Inflammatory macrophage treated with lipopolysaccharide for 1 hour (primary cell): ENCODE data around the gene SLFN11.
"Not testable (repeated sequence)": the region's sequence is repeated elsewhere in the genome, so short reads cannot be mapped to it uniquely, and the experiment has no call there.

Experiments used
- DNase-seq, 2 donors: peaks; one replicate each; pipeline ENCODE4 v3.0.0-alpha.2; 2020 to 2022

Gene SLFN11, protein sequence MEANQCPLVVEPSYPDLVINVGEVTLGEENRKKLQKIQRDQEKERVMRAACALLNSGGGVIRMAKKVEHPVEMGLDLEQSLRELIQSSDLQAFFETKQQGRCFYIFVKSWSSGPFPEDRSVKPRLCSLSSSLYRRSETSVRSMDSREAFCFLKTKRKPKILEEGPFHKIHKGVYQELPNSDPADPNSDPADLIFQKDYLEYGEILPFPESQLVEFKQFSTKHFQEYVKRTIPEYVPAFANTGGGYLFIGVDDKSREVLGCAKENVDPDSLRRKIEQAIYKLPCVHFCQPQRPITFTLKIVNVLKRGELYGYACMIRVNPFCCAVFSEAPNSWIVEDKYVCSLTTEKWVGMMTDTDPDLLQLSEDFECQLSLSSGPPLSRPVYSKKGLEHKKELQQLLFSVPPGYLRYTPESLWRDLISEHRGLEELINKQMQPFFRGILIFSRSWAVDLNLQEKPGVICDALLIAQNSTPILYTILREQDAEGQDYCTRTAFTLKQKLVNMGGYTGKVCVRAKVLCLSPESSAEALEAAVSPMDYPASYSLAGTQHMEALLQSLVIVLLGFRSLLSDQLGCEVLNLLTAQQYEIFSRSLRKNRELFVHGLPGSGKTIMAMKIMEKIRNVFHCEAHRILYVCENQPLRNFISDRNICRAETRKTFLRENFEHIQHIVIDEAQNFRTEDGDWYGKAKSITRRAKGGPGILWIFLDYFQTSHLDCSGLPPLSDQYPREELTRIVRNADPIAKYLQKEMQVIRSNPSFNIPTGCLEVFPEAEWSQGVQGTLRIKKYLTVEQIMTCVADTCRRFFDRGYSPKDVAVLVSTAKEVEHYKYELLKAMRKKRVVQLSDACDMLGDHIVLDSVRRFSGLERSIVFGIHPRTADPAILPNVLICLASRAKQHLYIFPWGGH

DNA sequence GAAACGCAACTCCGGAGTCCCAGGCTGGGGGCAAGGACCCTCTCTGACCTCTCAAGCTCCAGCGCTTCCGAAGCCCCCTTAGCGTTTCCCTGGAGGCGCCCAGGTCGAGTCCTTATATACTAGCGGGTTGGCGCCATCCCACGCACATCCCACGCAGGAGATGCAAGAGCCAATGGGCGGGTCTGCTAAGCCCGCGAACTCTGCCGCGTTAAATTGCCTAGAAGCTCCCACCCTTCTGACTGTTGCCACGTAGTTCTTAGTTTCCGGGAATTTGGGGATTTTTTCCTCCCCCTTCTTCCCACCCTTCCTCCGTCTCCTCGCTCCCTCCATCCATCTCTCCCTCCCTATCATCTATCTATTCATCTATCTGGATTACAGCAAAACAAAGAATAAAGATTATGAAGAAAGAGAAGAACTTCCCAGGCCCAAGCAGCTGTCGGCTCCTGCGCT lies at the start of gene SLFN11:
TSS of gene SLFN11 (minus strand) at position 88 of the 450 bp plus-strand sequence. CDS start 9,814 bp downstream, outside the sequence.
- peak; percentile 87 to 96 for DNase-seq

DNA sequence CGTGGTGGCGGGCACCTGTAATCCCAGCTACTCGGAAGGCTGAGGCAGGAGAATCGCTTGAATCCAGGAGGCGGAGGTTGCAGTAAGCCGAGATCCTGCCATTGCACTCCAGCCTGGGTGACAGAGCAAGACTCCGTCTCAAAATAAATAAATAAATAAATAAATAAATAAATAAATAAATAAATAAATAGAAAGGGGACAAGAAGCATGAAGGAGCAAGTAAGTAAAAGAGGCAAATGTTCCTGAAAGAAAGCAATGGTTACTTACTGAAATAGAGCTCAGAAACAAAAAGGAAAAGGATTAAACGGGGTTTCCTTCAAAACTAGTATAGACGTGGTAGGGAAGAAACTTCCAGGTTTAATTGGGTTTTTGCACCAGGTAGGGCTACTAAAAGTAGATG lies 47.6 kb upstream of the SLFN11 start:
- not testable (repeated sequence) for DNase-seq

DNA sequence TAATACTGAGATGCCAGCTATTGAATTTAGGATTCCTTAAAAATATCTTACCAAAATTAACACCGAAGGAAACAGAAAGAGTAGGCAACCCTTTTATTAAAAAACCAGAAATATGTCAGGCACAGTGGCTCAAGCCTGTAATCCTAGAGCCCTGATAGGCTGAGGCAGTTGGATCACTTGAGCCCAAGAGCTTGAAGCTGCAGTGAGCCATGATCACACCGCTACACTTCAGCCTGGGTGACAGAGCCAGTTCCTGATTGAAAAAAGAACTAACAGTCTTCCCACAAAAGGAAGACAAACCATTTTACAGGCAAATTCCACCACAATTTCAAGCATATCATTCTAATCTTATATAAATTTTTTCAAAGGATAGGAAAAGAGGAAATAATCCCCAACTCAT lies 43.2 kb upstream of the SLFN11 start:
- DNase-seq: no peak

DNA sequence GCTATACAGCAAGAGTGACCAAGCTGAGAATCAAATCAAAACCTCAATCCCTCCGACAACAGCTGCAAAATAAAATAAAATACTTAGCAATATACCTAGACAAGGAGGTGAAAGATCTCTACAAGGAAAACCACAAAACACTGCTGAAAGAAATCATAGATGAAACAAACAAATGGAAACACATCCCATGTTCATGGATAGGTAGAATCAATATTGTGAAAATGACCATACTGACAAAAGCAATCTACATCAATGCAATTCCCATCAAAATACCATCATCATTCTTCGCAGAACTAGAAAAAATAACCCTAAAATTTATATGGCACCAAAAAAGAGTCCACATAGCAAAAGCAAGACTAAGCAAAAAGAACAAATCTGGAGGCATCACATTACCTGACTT lies 41.3 kb upstream of the SLFN11 start:
- DNase-seq: not testable (repeated sequence)

DNA sequence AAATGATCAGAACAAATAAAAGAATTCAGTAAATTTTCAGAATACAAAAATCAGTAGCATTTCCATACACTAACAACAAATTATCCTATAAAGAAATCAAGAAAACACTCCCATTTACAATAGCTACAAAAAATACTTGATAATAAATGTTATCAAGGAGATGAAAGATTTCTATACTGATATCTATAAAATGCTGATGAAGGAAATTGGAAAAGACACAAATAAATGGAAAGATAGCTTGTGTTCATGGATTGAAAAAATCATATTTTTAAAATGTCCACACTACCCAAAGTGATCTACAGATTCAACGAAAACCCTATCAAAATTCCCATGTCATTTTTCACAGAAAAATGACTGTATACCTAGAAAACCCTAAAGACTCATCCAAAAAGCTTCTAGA lies 40.8 kb upstream of the SLFN11 start:
- DNase-seq: no peak

DNA sequence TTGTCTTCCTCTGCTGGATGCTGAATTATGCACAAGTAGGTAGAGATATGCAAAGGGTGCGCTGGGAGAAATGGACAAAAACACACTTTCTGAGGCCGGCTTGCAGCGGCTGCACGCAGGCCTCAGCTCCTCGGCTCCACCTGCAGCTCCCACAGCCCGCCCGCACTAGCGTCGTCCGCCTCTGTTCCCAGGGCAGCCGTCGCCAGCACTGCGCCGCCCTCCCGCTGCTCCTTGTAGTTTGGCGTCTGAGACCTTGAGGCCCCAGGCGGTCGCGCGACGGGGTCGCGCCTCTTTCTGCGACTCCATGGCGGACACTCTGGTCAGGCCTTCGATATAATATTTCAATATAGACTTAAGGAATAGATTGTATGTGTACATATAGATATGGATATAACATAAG lies 34.1 kb upstream of the SLFN11 start:
- no peak for DNase-seq

DNA sequence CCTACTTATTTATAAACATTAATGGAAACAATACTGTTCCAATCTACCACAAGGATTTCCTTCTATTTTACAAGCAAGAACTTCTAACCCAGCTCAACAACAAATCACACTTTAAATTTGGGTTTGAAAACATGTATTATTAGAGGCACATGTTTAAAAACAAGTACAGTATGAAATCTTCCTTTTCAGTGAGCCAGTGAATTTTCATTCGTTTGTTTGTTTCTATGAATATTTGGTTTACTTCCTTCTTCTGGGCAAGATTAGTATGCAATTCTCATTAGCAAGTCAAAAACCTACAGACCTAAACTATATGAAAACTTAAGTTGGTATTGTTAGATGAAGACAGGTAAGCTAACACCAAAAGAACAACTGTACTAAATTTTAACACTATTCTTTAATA lies 33.1 kb upstream of the SLFN11 start:
- DNase-seq: no peak

DNA sequence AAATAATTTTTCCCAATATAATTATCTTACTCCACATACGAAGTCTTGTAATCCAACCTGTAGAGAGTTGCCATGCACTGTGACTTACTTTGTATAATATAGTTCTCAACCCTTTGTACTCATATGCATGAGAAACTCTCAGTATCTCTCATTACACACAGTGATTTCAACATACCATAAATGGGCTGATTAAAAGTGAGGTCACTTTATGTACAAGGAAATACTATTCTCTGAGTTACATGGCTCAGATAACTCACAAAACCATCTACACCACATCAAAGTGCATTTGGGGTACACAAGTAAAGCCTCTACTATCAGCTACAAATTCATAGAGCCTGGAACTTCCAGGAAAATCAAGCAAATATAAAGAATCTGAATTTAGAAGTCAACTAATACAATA lies 30.9 kb upstream of the SLFN11 start:
- no peak for DNase-seq

DNA sequence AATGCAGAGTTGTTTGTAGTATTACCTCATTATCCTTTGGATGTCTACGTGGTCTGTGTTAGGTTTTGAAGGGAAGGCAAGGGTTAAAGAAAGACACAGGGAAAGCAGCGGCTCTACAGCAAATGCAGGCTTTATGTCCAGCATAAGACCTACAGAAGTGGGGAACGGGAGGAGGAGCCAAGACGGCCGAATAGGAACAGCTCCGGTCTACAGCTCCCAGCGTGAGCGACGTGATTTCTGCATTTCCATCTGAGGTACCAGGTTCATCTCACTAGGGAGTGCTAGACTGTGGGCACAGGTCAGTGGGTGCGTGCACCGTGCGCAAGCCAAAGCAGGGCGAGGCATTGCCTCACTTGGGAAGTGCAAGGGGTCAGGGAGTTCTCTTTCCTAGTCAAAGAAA lies 20.4 kb upstream of the SLFN11 start:
- not testable (repeated sequence) for DNase-seq

DNA sequence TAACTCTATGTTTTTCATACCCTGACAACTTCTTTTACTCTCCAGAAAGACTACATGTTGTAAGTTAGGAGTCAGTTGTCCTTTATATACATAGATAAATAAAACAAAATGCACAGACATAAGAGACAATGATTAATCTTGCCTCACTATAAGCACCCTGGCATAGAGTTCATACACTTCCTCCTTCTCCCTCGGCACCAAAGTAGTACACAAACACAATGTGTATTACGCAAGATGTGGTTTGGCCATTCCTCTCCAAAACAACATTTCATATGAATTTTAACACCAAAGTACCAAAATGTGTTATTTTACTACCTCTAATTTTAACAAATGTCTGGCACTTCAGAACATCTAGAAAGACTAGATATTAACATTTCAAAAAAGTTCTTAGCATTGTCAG lies 17.2 kb upstream of the SLFN11 start:
- DNase-seq: peak; percentile 72 to 73

DNA sequence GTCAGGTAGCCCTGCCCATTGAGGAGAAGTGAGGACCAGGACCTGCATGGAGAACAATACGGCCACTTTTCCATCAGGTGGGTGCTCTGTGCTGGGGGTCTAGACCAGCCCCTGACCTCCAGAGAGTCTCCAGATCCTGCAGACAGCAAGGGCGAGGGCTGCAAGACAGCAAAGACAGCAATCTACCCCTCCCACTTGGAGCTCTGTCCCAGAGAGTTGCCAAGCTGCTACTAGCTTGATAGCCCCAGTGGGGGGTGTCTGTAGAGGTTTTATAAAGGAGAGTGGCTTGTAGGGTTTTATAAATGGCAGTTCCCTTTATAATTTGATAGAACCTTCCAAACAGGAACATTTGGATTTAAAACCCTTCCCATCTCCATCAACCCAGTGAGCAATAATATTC lies 16.7 kb upstream of the SLFN11 start:
- DNase-seq: no peak

DNA sequence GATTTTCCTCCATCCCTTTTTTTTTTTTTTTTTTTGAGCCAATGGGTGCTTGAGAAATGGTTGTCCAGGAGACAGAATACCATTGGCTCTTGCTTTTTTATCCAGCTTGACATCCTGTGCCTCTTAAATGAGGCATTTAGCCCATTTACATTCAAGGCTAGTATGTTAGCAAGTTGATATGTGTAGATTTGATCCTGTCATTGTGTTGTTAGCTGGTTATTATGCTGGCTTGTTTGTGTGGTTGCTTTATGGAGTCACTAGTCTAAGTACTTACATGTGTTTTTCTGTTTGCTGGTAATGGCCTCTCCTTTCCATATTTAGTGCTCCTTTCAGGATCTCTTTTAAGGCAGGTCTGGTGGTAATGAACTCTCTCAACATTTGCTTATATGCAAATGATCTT lies 14.1 kb upstream of the SLFN11 start:
- no peak for DNase-seq

DNA sequence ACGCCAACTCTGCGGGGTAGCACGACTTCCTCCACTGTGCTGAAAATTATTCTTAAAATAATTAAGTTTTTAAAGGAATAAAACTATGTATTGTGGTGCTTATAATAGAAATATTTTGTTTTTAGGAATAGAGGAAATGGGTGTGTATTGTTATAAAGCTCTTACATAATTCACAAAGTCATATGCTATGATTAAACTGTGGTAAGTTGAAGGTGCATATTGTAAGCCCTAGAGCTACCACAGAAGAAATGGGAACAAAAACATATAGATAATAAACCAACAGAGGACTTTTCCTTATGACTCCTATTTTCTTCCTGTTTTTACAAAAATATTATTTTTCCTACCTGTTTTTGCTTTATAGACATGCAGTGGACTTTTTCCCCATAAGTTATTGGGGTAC lies 4.3 kb upstream of the SLFN11 start:
- peak; percentile 33 to 43 for DNase-seq

DNA sequence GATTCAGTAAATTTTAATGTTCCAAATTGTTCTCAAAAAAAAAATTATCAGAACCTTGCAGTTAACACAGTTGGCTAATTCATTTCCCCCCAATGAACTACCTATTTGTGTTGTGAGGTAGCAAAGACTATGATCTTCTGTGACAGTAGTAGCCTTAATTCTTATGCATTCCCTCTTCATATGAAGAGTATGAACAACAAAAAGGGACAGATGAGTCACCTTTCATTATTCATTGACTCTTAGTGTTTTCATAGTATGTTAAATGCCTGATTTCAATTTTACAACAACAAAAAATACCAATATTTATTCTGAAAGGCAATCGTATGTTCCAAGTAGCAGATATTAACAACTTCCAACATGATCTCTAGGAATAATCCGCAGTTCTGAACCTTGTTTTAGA lies 3.6 kb upstream of the SLFN11 start:
- DNase-seq: no peak

DNA sequence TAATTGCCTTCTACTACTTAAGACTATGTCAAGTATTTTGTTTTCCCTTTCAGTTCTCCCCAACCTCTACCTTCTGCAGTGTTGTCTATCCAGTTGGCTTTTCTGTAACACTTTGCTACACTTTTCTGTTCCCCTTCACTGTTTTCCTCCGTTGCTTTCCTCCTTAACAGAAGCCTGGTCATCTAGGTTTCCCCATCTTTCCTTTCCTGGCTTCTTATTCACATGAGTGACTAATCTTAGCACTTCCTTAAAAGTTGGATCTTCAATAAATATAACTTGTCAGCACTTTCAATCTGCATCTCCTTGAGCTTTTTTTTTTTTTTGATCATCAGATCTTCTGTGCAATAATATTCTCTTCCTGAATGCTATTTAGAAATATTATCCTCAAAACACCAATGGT lies 2.8 kb upstream of the SLFN11 start:
- peak; percentile 79 to 82 for DNase-seq

DNA sequence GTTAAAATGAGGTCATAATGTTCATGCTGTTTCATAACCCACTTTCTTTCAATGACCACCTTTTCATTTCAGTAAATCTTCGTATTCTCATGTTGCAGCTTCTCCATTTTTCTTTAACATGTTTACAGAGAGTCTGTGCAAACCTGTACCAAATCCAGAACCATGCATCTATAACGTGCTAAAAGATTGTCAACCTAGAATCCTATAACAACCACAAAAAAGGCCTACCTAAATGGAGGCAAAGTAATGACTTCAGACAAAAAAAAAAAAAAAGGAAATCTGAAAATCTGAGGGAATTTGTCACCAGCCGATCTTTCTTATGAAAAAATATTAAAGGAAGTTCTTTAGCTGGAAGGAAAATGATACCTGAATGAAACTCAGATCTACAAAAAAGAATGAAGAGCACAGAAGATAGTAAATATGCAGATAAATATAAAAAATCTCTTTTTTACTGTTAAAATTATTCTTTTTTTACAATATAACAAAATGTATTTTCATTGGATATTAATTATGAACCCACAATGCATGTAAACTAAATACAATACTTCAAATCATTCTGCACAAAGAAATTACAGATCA lies 1.4 kb upstream of the SLFN11 start:
- DNase-seq: no peak

DNA sequence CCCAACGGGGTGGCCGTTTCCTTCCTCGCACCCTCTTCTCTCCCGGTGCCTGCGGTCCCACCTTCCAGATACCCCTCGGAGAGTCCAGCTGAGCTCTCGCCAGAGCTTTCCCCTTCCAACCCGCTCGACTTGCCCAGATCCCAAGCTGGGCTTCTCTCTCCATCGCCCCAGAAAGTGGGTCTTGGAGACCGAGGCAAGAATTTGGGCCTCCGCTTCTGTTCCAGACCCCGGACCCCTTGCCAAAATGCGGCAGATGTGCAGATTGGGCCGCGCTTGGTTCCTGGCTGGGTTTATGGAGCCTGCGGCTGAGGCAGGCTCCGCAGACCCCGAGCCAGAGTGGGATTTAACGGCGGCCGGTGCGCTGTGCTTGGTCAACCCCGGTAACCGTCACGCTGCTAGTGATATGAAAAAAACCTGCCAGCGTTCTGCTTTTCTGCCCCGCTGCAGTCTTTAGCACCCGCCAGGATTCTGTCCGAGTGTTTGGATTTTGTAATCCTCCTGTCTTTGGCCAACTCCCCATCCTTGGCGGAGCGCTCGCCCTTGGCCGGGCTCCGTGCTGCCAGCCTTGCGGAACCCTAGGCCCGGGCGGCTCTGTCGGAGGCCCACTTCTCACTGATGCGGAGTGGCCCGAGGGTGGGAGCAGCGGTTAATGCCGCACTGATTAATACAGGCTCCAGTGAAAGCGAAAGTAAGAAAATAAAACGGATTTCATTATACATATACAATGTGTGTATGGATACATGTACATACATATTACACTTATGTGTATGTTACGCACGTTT lies 754 bp upstream of the SLFN11 start:
- DNase-seq: peak; percentile 39 to 60

DNA sequence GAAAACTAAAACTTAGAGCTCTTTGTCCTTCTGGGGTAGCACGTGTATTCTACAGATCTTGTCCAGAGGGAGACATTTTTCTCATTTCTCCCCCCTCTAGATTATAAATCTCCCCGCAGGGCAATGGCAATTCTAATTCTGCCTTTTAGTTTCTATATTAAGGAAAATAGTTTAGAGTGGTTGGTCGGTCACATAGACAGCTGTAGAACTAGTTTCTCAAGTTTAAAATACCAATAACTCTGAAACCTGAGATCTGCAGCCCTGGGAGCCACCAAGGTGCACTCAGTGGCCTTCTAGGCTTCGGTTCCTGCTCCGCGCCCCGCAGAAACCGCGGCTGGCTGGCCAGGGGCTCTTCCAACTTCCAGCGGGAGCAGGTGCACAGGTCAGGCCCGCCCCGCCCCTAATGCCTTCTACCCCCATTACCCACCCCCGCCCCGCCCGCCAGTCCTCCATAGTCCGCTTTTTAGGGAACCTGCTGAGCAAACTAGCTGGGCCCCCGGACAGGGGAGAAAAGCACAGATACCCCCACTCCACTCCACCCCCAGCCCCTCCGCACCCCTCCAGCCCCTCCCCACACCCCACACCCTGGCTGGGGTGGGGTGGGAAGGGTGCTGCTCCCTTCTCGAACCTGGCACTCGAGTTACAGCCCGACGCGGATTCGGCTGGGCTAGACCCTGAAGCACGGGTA lies 431 bp downstream of the SLFN11 start:
- DNase-seq: peak in 1 of 2 donors; percentile 30

DNA sequence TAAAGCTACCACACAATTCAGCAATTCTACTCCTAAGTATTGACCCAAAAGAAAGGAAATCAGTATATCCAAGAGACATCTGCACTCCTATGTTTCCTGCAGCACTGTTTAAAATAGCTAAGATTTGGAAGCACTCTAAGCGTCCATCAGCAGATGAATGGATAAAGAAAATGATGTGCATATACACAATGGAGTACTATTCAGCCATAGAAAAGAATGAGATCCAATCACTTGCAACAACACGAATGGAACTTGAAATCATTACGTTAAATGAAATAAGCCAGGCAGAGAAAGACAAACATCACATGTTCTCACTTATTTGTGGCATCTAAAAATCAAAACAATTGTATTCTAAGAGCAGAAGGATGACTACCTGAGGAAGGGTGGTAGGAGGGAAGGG lies 1.5 kb downstream of the SLFN11 start:
- DNase-seq: no peak

DNA sequence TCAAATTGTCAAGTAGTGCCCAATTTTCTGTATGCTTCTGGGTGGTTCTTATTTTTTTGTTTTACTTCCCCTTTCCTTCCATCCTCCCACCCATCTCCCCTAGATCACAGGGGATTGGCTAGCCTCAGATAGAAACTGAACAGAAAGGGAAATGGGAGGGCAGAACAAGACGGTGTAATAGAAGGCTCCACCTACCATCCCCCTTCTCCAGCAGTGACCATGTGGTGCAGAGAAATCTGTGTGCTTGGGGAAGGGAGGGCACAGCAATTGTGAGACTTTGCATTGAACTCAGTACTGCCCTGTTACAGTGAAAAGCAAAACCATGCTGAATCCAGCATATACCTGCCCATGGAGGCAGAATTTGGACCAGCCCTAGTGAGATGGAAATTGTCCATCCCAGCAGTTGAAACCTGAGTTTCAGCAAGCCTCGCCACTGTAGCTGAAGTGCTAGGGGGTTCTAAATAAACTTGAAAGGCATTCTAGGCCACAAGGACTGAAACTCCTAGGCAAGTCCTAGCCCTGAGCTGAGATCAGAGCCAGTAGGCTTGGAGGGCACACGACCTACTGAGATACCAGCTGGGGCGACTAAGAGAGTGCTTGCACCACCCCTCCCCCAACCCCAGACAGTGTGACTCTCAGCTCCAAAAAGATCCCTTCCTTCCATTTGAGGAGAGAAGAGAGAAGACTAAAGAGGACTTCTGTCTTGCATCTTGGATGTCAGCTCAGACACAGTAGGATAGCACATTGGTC lies 5.2 kb downstream of the SLFN11 start:
- DNase-seq: peak; percentile 53 to 65

DNA sequence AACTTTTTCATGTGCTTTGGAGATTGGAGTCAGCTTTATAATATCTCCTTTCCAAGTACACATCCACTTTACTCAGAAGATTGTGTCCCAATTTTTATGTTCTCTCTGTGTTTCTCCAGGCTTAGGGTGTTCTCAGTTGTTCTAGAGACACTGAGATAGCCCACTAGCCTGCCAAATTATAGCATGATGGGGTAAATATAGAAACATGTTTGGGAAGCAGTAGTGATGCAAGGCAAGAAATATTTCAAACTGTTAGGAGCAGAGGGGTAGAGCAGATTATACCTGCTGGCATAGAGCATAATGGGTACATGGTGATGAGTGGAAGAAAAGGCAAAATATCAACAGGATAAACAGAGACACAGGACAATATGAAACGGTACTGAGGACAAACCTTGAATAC lies 12.4 kb downstream of the SLFN11 start:
- no peak for DNase-seq
